GM23338 (cell line): Measurements from ENCODE around the gene NPEPPS. TPM values are rescaled to one million over a fixed set of nuclear protein-coding genes. Genes with fewer than 3 reads are reported as not detected.

ENCODE experiments used
- ATAC-seq: fragments of 200-7000 bp; cut with Tn5 transposase; 3 replicates; pipeline ENCODE4 v1.9.1; 2020
- DNase-seq: peaks from one replicate; pipeline ENCODE4 v3.0.0-alpha.2; 2015; ENCODE audit warnings: low spot score
- H2AFZ ChIP-seq: fragments of 200-600 bp; sonication (generic); 2 replicates; pipeline ENCODE4 v1.8.0; 2016; ENCODE audit warnings: antibody characterized with exemption, mild to moderate bottlenecking, moderate library complexity
- H3F3A ChIP-seq: fragments of 200-600 bp; sonication (generic); replicated peaks from 2 replicates; pipeline ENCODE4 v1.8.0; 2017; ENCODE audit warnings: antibody characterized with exemption, mixed run types, low read depth
- H3K27ac ChIP-seq: fragments of 200-600 bp; sonication (generic); 2 replicates; pipeline ENCODE4 v1.6.1; 2016; ENCODE audit warnings: low read depth
- H3K27me3 ChIP-seq: fragments of 200-600 bp; sonication (generic); 2 replicates; pipeline ENCODE4 v1.8.0; 2016; ENCODE audit warnings: mild to moderate bottlenecking, mixed run types, moderate library complexity; ENCODE audit not compliant: insufficient read depth
- H3K36me3 ChIP-seq: fragments of 200-600 bp; sonication (generic); 2 replicates; pipeline ENCODE4 v1.8.0; 2016; ENCODE audit warnings: mild to moderate bottlenecking; ENCODE audit not compliant: insufficient read depth
- H3K4me1 ChIP-seq: fragments of 200-600 bp; sonication (generic); 2 replicates; pipeline ENCODE4 v1.8.0; 2016; ENCODE audit warnings: mild to moderate bottlenecking, moderate library complexity; ENCODE audit not compliant: insufficient read depth
- H3K4me2 ChIP-seq: fragments of 200-600 bp; sonication (generic); 2 replicates; pipeline ENCODE4 v1.7.1; 2017; ENCODE audit warnings: mixed run types
- H3K4me3 ChIP-seq: fragments of 200-600 bp; sonication (generic); 2 replicates; pipeline ENCODE4 v1.6.1; 2016; ENCODE audit warnings: mixed run types
- H3K79me2 ChIP-seq: fragments of 200-600 bp; sonication (generic); replicated peaks from 2 replicates; pipeline ENCODE4 v1.8.0; 2017; ENCODE audit warnings: mild to moderate bottlenecking; ENCODE audit not compliant: insufficient read depth
- H3K9me2 ChIP-seq: fragments of 200-600 bp; sonication (generic); 2 replicates; pipeline ENCODE4 v1.8.0; 2017; ENCODE audit not compliant: insufficient read depth
- H4K20me1 ChIP-seq: fragments of 200-600 bp; sonication (generic); replicated peaks from 2 replicates; pipeline ENCODE4 v1.8.0; 2017; ENCODE audit warnings: mild to moderate bottlenecking; ENCODE audit not compliant: insufficient read depth
- H3K27ac Mint-ChIP-seq: 2 replicates; pipeline ENCODE4 v1.8.0; 2020; ENCODE audit warnings: inconsistent platforms, mild to moderate bottlenecking, moderate library complexity, mixed read lengths
- H3K27me3 Mint-ChIP-seq: 3 replicates; pipeline ENCODE4 v1.8.0; 2022; ENCODE audit warnings: low read depth, mild to moderate bottlenecking, moderate library complexity, mixed read lengths, inconsistent platforms; ENCODE audit not compliant: insufficient read depth, poor library complexity
- H3K36me3 Mint-ChIP-seq: 3 replicates; pipeline ENCODE4 v1.8.0; 2021; ENCODE audit warnings: low read depth, mild to moderate bottlenecking, inconsistent platforms, moderate library complexity, mixed read lengths
- H3K4me1 Mint-ChIP-seq: 3 replicates; pipeline ENCODE4 v1.8.0; 2020; ENCODE audit warnings: mild to moderate bottlenecking, inconsistent platforms, mixed read lengths
- H3K4me3 Mint-ChIP-seq: 3 replicates; pipeline ENCODE4 v1.8.0; 2021; ENCODE audit warnings: moderate library complexity, mild to moderate bottlenecking, inconsistent platforms, mixed read lengths
- H3K9me3 Mint-ChIP-seq: 3 replicates; pipeline ENCODE4 v1.8.0; 2020; ENCODE audit warnings: moderate library complexity, mild to moderate bottlenecking, inconsistent platforms, mixed read lengths
- CREB1 ChIP-seq: fragments of 250-450 bp; sonication (Bioruptor Pico); IDR thresholded peaks from 2 replicates; pipeline ENCODE4 v1.5.0; 2020; ENCODE audit warnings: low read depth, mild to moderate bottlenecking, moderate library complexity
- EZH2 ChIP-seq: fragments of 200-600 bp; sonication (generic); IDR thresholded peaks from one replicate; pipeline ENCODE4 v1.8.0; 2017; ENCODE audit warnings: antibody characterized with exemption, mild to moderate bottlenecking, low read depth; ENCODE audit not compliant: unreplicated experiment
- EZH2phosphoT487 ChIP-seq: fragments of 200-600 bp; sonication (generic); IDR thresholded peaks from one replicate; pipeline ENCODE4 v1.8.1; 2018; ENCODE audit warnings: antibody characterized with exemption; ENCODE audit not compliant: unreplicated experiment
- JUNB ChIP-seq: IDR thresholded peaks from one replicate; pipeline ENCODE4 v1.6.1; 2016; ENCODE audit warnings: antibody characterized with exemption; ENCODE audit not compliant: unreplicated experiment
- NANOG ChIP-seq: IDR thresholded peaks from 2 replicates; pipeline ENCODE4 v1.6.1; 2016; ENCODE audit warnings: antibody characterized with exemption, borderline replicate concordance
- POLR2AphosphoS5 ChIP-seq: IDR thresholded peaks from 2 replicates; pipeline ENCODE4 v1.6.1; 2016; ENCODE audit warnings: antibody characterized with exemption, low read depth
- STAT1 ChIP-seq: IDR thresholded peaks from one replicate; pipeline ENCODE4 v1.6.1; 2016; ENCODE audit warnings: antibody characterized with exemption; ENCODE audit not compliant: unreplicated experiment
- ZNF114 ChIP-seq: fragments of 250-450 bp; sonication (Bioruptor Pico); IDR thresholded peaks from 2 replicates; pipeline ENCODE4 v1.5.0; 2020; ENCODE audit warnings: mild to moderate bottlenecking, moderate library complexity
- ZNF331 ChIP-seq: fragments of 250-450 bp; sonication (Bioruptor Pico); IDR thresholded peaks from 2 replicates; pipeline ENCODE4 v1.5.0; 2020; ENCODE audit warnings: low read depth, mild to moderate bottlenecking, moderate library complexity
- polyA plus RNA-seq: library from polyadenylated mRNA; unstranded; fragments of >200 nt; fragmentation: Nextera tagmentation; extraction: Ambion mirVana; gene quantifications from 2 replicates; pipeline ENCODE4 v1.2.1, GENCODE V29; 2016
- total RNA-seq: library from RNA; depleted of rRNA; stranded (reverse); fragments of >200 nt; shearing (Covaris generic); gene quantifications from 2 replicates; pipeline ENCODE4 v1.2.3, GENCODE V29; 2014
- TF ChIP-seq, protein P1 (sequence below): IDR thresholded peaks from one replicate; pipeline ENCODE4 v1.6.1; 2018; ENCODE audit warnings: antibody characterized with exemption; ENCODE audit not compliant: unreplicated experiment
- TF ChIP-seq, protein P2 (sequence below), 2 experiments: fragments of 200-600 bp in 1 of 2; sonication (generic) in 1 of 2; conservative IDR thresholded peaks; 2 replicates each; pipeline versions ENCODE4 v1.5.1 to v1.6.1; 2016 to 2017; ENCODE audit warnings: antibody characterized with exemption in 2 of 2, low read depth in 2 of 2, mild to moderate bottlenecking in 2 of 2, moderate library complexity in 1 of 2
- TF ChIP-seq, protein P3 (sequence below): fragments of 250-450 bp; sonication (Bioruptor Pico); IDR thresholded peaks from 2 replicates; pipeline ENCODE4 v1.5.0; 2020; ENCODE audit warnings: mild to moderate bottlenecking, moderate library complexity
- TF ChIP-seq, protein P4 (sequence below): IDR thresholded peaks from 2 replicates; pipeline ENCODE4 v1.6.1; 2016; ENCODE audit warnings: antibody characterized with exemption

The NPEPPS gene
- total and polyA plus RNA-seq, 2 experiments from 2014 or later = 91.5 to 113 TPM

DNA sequence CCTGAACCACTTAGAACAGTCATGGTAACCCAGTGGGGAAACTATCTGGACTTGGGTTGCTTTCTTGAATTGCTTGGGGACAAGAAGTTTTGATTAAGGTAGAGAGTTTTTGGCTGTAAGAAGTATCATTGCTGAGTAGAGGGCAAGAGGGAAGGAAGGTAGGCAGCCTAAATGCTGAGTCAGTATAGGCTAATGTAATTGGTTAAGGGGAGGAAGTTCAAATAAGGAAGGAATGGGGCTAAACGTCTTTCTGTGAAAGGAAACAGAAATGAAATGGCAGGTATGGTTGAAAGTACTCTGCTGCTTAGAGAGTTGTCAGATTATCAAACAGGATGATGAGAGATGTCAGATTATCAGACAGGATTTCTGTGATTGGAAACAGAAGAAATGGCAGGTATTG, 139.2 kb downstream of the NPEPPS start:
- peak overlapping the region; percentile 59; the same call in 1 of the 2 replicates for H3K27ac ChIP-seq

More for the DNA sequence above, 139.2 kb downstream of the NPEPPS start:
- Mint-ChIP-seq H3K9me3 (no peaks in the 10 kb centered on the region), H3K27me3 (peaks cover 5% of the 10 kb centered on the region), H3K4me1 (peaks cover 8% of the 10 kb centered on the region; the same call in 2 of the 3 replicates), H3K27ac (peak overlapping the region; percentile 80), H3K4me3 (no peak overlapping the region), H3K36me3 (peaks cover 99% of the 10 kb centered on the region)
- H3K27me3 ChIP-seq = no peaks in the 10 kb centered on the region
- peaks cover 52% of the 10 kb centered on the region for H4K20me1 ChIP-seq
- no peak overlapping the region for H3K4me2 ChIP-seq
- H3K79me2 ChIP-seq = peaks cover 58% of the 10 kb centered on the region
- no peak overlapping the region for H3K4me3 ChIP-seq
- no peaks in the 10 kb centered on the region for H3K9me2 ChIP-seq
- TF ChIP-seq ZNF331 = no peak
- TF ChIP-seq CREB1 (CRISPR knock-in tag) = no peak
- no peak for TF ChIP-seq EZH2
- TF ChIP-seq, protein P1, sequence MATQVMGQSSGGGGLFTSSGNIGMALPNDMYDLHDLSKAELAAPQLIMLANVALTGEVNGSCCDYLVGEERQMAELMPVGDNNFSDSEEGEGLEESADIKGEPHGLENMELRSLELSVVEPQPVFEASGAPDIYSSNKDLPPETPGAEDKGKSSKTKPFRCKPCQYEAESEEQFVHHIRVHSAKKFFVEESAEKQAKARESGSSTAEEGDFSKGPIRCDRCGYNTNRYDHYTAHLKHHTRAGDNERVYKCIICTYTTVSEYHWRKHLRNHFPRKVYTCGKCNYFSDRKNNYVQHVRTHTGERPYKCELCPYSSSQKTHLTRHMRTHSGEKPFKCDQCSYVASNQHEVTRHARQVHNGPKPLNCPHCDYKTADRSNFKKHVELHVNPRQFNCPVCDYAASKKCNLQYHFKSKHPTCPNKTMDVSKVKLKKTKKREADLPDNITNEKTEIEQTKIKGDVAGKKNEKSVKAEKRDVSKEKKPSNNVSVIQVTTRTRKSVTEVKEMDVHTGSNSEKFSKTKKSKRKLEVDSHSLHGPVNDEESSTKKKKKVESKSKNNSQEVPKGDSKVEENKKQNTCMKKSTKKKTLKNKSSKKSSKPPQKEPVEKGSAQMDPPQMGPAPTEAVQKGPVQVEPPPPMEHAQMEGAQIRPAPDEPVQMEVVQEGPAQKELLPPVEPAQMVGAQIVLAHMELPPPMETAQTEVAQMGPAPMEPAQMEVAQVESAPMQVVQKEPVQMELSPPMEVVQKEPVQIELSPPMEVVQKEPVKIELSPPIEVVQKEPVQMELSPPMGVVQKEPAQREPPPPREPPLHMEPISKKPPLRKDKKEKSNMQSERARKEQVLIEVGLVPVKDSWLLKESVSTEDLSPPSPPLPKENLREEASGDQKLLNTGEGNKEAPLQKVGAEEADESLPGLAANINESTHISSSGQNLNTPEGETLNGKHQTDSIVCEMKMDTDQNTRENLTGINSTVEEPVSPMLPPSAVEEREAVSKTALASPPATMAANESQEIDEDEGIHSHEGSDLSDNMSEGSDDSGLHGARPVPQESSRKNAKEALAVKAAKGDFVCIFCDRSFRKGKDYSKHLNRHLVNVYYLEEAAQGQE = no peak
- no peak for TF ChIP-seq EZH2phosphoT487
- TF ChIP-seq, protein P2, sequence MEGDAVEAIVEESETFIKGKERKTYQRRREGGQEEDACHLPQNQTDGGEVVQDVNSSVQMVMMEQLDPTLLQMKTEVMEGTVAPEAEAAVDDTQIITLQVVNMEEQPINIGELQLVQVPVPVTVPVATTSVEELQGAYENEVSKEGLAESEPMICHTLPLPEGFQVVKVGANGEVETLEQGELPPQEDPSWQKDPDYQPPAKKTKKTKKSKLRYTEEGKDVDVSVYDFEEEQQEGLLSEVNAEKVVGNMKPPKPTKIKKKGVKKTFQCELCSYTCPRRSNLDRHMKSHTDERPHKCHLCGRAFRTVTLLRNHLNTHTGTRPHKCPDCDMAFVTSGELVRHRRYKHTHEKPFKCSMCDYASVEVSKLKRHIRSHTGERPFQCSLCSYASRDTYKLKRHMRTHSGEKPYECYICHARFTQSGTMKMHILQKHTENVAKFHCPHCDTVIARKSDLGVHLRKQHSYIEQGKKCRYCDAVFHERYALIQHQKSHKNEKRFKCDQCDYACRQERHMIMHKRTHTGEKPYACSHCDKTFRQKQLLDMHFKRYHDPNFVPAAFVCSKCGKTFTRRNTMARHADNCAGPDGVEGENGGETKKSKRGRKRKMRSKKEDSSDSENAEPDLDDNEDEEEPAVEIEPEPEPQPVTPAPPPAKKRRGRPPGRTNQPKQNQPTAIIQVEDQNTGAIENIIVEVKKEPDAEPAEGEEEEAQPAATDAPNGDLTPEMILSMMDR (conservative IDR thresholded peaks at IDR 0.05; ENCODE audit: low read depth in 2 of 2) = no peak
- TF ChIP-seq NANOG = no peak
- no peak for TF ChIP-seq POLR2AphosphoS5
- TF ChIP-seq, protein P3, sequence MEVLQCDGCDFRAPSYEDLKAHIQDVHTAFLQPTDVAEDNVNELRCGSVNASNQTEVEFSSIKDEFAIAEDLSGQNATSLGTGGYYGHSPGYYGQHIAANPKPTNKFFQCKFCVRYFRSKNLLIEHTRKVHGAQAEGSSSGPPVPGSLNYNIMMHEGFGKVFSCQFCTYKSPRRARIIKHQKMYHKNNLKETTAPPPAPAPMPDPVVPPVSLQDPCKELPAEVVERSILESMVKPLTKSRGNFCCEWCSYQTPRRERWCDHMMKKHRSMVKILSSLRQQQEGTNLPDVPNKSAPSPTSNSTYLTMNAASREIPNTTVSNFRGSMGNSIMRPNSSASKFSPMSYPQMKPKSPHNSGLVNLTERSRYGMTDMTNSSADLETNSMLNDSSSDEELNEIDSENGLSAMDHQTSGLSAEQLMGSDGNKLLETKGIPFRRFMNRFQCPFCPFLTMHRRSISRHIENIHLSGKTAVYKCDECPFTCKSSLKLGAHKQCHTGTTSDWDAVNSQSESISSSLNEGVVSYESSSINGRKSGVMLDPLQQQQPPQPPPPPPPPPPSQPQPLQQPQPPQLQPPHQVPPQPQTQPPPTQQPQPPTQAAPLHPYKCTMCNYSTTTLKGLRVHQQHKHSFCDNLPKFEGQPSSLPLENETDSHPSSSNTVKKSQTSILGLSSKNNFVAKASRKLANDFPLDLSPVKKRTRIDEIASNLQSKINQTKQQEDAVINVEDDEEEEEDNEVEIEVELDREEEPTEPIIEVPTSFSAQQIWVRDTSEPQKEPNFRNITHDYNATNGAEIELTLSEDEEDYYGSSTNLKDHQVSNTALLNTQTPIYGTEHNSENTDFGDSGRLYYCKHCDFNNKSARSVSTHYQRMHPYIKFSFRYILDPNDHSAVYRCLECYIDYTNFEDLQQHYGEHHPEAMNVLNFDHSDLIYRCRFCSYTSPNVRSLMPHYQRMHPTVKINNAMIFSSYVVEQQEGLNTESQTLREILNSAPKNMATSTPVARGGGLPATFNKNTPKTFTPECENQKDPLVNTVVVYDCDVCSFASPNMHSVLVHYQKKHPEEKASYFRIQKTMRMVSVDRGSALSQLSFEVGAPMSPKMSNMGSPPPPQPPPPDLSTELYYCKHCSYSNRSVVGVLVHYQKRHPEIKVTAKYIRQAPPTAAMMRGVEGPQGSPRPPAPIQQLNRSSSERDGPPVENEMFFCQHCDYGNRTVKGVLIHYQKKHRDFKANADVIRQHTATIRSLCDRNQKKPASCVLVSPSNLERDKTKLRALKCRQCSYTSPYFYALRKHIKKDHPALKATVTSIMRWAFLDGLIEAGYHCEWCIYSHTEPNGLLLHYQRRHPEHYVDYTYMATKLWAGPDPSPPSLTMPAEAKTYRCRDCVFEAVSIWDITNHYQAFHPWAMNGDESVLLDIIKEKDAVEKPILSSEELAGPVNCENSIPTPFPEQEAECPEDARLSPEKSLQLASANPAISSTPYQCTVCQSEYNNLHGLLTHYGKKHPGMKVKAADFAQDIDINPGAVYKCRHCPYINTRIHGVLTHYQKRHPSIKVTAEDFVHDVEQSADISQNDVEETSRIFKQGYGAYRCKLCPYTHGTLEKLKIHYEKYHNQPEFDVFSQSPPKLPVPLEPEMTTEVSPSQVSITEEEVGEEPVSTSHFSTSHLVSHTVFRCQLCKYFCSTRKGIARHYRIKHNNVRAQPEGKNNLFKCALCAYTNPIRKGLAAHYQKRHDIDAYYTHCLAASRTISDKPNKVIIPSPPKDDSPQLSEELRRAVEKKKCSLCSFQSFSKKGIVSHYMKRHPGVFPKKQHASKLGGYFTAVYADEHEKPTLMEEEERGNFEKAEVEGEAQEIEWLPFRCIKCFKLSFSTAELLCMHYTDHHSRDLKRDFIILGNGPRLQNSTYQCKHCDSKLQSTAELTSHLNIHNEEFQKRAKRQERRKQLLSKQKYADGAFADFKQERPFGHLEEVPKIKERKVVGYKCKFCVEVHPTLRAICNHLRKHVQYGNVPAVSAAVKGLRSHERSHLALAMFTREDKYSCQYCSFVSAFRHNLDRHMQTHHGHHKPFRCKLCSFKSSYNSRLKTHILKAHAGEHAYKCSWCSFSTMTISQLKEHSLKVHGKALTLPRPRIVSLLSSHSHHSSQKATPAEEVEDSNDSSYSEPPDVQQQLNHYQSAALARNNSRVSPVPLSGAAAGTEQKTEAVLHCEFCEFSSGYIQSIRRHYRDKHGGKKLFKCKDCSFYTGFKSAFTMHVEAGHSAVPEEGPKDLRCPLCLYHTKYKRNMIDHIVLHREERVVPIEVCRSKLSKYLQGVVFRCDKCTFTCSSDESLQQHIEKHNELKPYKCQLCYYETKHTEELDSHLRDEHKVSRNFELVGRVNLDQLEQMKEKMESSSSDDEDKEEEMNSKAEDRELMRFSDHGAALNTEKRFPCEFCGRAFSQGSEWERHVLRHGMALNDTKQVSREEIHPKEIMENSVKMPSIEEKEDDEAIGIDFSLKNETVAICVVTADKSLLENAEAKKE (CRISPR knock-in tag) = no peak
- no peak for TF ChIP-seq ZNF114 (CRISPR knock-in tag)
- TF ChIP-seq JUNB = no peak
- no peak for TF ChIP-seq STAT1
- TF ChIP-seq, protein P4, sequence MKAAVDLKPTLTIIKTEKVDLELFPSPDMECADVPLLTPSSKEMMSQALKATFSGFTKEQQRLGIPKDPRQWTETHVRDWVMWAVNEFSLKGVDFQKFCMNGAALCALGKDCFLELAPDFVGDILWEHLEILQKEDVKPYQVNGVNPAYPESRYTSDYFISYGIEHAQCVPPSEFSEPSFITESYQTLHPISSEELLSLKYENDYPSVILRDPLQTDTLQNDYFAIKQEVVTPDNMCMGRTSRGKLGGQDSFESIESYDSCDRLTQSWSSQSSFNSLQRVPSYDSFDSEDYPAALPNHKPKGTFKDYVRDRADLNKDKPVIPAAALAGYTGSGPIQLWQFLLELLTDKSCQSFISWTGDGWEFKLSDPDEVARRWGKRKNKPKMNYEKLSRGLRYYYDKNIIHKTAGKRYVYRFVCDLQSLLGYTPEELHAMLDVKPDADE = no peak
- H3K36me3 ChIP-seq = peaks cover 91% of the 10 kb centered on the region
- no peak for DNase-seq
- peaks cover 63% of the 10 kb centered on the region for H3F3A ChIP-seq
- no peak for ATAC-seq
- H3K4me1 ChIP-seq = peaks cover 6% of the 10 kb centered on the region
- H2AFZ ChIP-seq = no peak overlapping the region
